Activated naive CD8-positive, alpha-beta T cell treated with anti-CD3 and anti-CD28 coated beads, Interleukin-2, amount 50 U/mL, for 16 hours (primary cell): ENCODE measurements around the gene ATP2B2.

Experiments
- DNase-seq: peaks from one replicate; pipeline ENCODE4 v3.0.0-alpha.2; 2020; ENCODE audit warnings: low read depth, low spot score

ATP2B2 gene

GRCh38 chr3:10332481-10333348, 172.7 kb downstream of the ATP2B2 start:
- no peak for DNase-seq

- no peak for DNase-seq
Observed at GRCh38 chr3:10331320-10331719, 174.1 kb downstream of the ATP2B2 start.

- DNase-seq: no peak
Observed at GRCh38 chr3:10330319-10330718, 175.1 kb downstream of the ATP2B2 start.

GRCh38 chr3:10329495-10330015, 175.8 kb downstream of the ATP2B2 start:
- no peak for DNase-seq

GRCh38 chr3:10328460-10329071, 176.8 kb downstream of the ATP2B2 start:
- no peak for DNase-seq

GRCh38 chr3:10327592-10327991, 177.8 kb downstream of the ATP2B2 start:
- no peak for DNase-seq

- DNase-seq: no peak
Observed at GRCh38 chr3:10322352-10322710, 183.1 kb downstream of the ATP2B2 start.

- DNase-seq: no peak
Observed at GRCh38 chr3:10321630-10322351, 183.6 kb downstream of the ATP2B2 start.

- no peak for DNase-seq
Observed at GRCh38 chr3:10320320-10320677, 185.1 kb downstream of the ATP2B2 start.

GRCh38 chr3:10319804-10320203, 185.6 kb downstream of the ATP2B2 start:
- no peak for DNase-seq

- DNase-seq: no peak
Observed at GRCh38 chr3:10319251-10319650, 186.1 kb downstream of the ATP2B2 start.

GRCh38 chr3:10317961-10318350, 187.4 kb downstream of the ATP2B2 start:
- no peak for DNase-seq

- no peak for DNase-seq
Observed at GRCh38 chr3:10317311-10317960, 187.9 kb downstream of the ATP2B2 start.

- no peak for DNase-seq
Observed at GRCh38 chr3:10315771-10316344, 189.5 kb downstream of the ATP2B2 start.

- no peak for DNase-seq
Observed at GRCh38 chr3:10315101-10315500, 190.3 kb downstream of the ATP2B2 start.

- no peak for DNase-seq
Observed at GRCh38 chr3:10312861-10313260, 192.5 kb downstream of the ATP2B2 start.

- DNase-seq: no peak
Observed at GRCh38 chr3:10312391-10312790, 193.0 kb downstream of the ATP2B2 start.

- DNase-seq: no peak
Observed at GRCh38 chr3:10311710-10312109, 193.7 kb downstream of the ATP2B2 start.

- no peak for DNase-seq
Observed at GRCh38 chr3:10310578-10310977, 194.8 kb downstream of the ATP2B2 start.

- no peak for DNase-seq
Observed at GRCh38 chr3:10309736-10310135, 195.7 kb downstream of the ATP2B2 start.

- no peak for DNase-seq
Observed at GRCh38 chr3:10308678-10309077, 196.7 kb downstream of the ATP2B2 start.

- no peak for DNase-seq
Observed at GRCh38 chr3:10306156-10306555, 199.2 kb downstream of the ATP2B2 start.
